ENCODE data around the gene ZBTB20.

DNA sequence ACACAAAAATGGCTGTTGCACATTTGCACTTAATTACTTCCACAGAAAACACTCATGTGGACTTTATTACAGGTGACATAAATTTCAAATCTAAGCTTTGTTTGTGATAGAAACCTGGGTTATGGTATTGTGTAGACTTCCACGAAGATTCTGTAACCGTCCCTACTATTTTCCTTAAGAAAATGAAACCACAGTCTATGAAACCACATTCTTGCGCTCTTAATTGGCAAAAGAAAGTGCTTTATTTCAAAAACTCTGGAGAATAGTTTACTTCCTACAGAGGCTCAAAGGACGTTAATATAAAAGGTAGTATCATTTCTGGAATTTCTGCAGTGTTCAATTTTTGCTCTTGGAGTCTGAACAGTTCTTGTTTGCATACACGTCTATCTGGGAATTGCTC lies 729.8 kb downstream of the ZBTB20 start:
- TF ChIP-seq POLR2A (IDR thresholded peaks at IDR 0.05), result no peak
- TF ChIP-seq, protein P1, sequence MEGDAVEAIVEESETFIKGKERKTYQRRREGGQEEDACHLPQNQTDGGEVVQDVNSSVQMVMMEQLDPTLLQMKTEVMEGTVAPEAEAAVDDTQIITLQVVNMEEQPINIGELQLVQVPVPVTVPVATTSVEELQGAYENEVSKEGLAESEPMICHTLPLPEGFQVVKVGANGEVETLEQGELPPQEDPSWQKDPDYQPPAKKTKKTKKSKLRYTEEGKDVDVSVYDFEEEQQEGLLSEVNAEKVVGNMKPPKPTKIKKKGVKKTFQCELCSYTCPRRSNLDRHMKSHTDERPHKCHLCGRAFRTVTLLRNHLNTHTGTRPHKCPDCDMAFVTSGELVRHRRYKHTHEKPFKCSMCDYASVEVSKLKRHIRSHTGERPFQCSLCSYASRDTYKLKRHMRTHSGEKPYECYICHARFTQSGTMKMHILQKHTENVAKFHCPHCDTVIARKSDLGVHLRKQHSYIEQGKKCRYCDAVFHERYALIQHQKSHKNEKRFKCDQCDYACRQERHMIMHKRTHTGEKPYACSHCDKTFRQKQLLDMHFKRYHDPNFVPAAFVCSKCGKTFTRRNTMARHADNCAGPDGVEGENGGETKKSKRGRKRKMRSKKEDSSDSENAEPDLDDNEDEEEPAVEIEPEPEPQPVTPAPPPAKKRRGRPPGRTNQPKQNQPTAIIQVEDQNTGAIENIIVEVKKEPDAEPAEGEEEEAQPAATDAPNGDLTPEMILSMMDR (IDR thresholded peaks at IDR 0.05), result no peak
